ENCODE measurements around the gene TUBA1C. TPM values are rescaled to one million over a fixed set of nuclear protein-coding genes. Genes with fewer than 3 reads are reported as not detected.

The TUBA1C gene
- total and polyA plus RNA-seq, 9 of the 15 experiments (the other 6 are each of a cell fraction or from before 2014, with no cell fraction given), result 755 to 3,012 (median 914) TPM

DNA sequence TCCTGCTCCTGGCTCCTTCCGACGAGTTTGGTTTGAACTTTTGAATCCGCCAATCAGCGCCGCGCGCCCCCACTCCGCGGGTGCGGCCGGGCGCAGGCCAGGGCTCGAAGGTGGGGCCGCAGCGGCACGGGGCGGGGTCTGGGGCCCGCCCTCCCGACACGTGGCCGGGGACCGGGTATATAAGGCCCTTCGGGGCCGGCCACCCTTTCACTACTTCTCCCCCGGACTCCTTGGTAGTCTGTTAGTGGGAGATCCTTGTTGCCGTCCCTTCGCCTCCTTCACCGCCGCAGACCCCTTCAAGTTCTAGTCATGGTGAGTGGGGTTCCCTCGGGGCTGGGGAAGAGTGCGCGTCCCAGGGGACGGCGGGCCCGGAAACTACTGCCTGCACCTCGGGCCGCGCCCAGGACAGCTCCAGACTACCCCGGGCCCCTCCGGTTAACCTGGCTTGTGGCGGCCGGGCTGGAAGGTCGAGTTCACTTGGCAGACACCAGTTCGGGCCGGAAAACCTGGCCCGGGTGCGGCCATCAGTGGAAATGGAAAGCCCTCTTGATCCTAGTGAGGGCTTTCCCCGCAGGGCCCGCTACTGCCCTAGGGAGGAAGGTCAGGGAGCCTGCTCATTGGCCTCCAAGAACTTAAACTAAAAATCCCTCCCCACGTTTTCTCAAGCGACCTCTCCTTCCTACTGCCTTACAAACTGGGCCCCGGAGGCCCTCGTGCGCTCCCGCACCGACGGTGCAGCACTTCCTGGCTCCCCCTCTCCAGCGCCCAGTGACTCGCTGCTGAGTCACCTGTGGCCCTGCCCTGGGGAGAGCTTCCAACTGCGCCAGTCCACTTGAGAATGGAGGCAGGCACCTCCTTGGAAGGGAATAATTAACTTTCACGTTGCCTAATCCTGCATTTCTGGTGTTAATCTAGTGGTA lies at the start of gene TUBA1C (continued):
- TF ChIP-seq, protein P1, sequence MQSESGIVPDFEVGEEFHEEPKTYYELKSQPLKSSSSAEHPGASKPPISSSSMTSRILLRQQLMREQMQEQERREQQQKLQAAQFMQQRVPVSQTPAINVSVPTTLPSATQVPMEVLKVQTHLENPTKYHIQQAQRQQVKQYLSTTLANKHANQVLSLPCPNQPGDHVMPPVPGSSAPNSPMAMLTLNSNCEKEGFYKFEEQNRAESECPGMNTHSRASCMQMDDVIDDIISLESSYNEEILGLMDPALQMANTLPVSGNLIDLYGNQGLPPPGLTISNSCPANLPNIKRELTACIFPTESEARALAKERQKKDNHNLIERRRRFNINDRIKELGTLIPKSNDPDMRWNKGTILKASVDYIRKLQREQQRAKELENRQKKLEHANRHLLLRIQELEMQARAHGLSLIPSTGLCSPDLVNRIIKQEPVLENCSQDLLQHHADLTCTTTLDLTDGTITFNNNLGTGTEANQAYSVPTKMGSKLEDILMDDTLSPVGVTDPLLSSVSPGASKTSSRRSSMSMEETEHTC (IDR thresholded peaks at IDR 0.05), result no peak
- TF ChIP-seq HSF4 (CRISPR knock-in tag; IDR thresholded peaks at IDR 0.05; ENCODE audit: borderline replicate concordance) (no peak), SIRT6 (IDR thresholded peaks at IDR 0.05; ENCODE audit: low read depth, low read length) (no peak), NFIX (CRISPR knock-in tag; IDR thresholded peaks at IDR 0.05; ENCODE audit: low read depth) (no peak), HNRNPUL1 (IDR thresholded peaks at IDR 0.05; ENCODE audit: low read length) (no peak; the same call in 1 of the 2 replicates), GABPB1 (CRISPR knock-in tag; IDR thresholded peaks at IDR 0.05) (peak; percentile 66), SNIP1 (IDR thresholded peaks at IDR 0.05; ENCODE audit: low read depth) (no peak), IFI16 (CRISPR knock-in tag; IDR thresholded peaks at IDR 0.05) (no peak), LEF1 (IDR thresholded peaks at IDR 0.05) (peak; percentile 9; the same call in 1 of the 2 replicates), TBL1XR1 (IDR thresholded peaks at IDR 0.05; ENCODE audit: low read length in 2 of 2) (peak; percentile 60 to 72; a peak in 2 of 4 replicates), ZNF79 (CRISPR knock-in tag; IDR thresholded peaks at IDR 0.05; ENCODE audit: low read depth) (no peak), NR2C2 (CRISPR knock-in tag; IDR thresholded peaks at IDR 0.05) (no peak; the same call in 1 of the 2 replicates), NR2C2 (tag; IDR thresholded peaks at IDR 0.05) (no peak; the same call in 1 of the 2 replicates), NFRKB (IDR thresholded peaks at IDR 0.05; ENCODE audit: low read depth) (peak; percentile 67; the same call in 1 of the 2 replicates), MIER1 (IDR thresholded peaks at IDR 0.05; ENCODE audit: low read depth) (no peak), SMARCC2 (IDR thresholded peaks at IDR 0.05; ENCODE audit: low read depth) (0 out of 2 replicates have a peak, but pooled peaks have one; percentile 28), BDP1 (IDR thresholded peaks at IDR 0.05; ENCODE audit: insufficient read depth, insufficient read length) (no peak), PHF8 (IDR thresholded peaks at IDR 0.05; ENCODE audit: borderline replicate concordance, low read length) (peak; percentile 89), ARNT (IDR thresholded peaks at IDR 0.05) (0 out of 4 replicates have a peak, but pooled peaks of 1 of the 2 experiments have one; percentile 23)
- TF ChIP-seq, protein P2, sequence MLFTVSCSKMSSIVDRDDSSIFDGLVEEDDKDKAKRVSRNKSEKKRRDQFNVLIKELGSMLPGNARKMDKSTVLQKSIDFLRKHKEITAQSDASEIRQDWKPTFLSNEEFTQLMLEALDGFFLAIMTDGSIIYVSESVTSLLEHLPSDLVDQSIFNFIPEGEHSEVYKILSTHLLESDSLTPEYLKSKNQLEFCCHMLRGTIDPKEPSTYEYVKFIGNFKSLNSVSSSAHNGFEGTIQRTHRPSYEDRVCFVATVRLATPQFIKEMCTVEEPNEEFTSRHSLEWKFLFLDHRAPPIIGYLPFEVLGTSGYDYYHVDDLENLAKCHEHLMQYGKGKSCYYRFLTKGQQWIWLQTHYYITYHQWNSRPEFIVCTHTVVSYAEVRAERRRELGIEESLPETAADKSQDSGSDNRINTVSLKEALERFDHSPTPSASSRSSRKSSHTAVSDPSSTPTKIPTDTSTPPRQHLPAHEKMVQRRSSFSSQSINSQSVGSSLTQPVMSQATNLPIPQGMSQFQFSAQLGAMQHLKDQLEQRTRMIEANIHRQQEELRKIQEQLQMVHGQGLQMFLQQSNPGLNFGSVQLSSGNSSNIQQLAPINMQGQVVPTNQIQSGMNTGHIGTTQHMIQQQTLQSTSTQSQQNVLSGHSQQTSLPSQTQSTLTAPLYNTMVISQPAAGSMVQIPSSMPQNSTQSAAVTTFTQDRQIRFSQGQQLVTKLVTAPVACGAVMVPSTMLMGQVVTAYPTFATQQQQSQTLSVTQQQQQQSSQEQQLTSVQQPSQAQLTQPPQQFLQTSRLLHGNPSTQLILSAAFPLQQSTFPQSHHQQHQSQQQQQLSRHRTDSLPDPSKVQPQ (CRISPR knock-in tag; IDR thresholded peaks at IDR 0.05; ENCODE audit: borderline replicate concordance), result no peak
- TF ChIP-seq, protein P3, sequence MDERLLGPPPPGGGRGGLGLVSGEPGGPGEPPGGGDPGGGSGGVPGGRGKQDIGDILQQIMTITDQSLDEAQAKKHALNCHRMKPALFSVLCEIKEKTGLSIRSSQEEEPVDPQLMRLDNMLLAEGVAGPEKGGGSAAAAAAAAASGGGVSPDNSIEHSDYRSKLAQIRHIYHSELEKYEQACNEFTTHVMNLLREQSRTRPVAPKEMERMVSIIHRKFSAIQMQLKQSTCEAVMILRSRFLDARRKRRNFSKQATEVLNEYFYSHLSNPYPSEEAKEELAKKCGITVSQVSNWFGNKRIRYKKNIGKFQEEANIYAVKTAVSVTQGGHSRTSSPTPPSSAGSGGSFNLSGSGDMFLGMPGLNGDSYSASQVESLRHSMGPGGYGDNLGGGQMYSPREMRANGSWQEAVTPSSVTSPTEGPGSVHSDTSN (CRISPR knock-in tag; IDR thresholded peaks at IDR 0.05; ENCODE audit: low read depth), result no peak
- TF ChIP-seq, protein P3 (tag; conservative IDR thresholded peaks at IDR 0.05; ENCODE audit: low read depth), result no peak

All from K562 (cell line).